ENCODE measurements around the gene SECTM1. TPM values are rescaled to one million over a fixed set of nuclear protein-coding genes. Genes with fewer than 3 reads are reported as not detected.
A peak's percentile ranks its signal among the peaks of the same experiment; 100 is the strongest.

SECTM1 gene
- total and polyA plus RNA-seq, 9 of the 15 experiments (the other 6 are each of a cell fraction or from before 2014, with no cell fraction given), result 0.11 to 0.46 (median 0.18) TPM; not detected in 6

- TF ChIP-seq REST (IDR thresholded peaks at IDR 0.05; ENCODE audit: borderline replicate concordance) (no peak), REST (CRISPR knock-in tag; IDR thresholded peaks at IDR 0.05; ENCODE audit: low read depth) (no peak), ZNF347 (CRISPR knock-in tag; IDR thresholded peaks at IDR 0.05; ENCODE audit: low read depth) (no peak), ZNF76 (CRISPR knock-in tag; IDR thresholded peaks at IDR 0.05; ENCODE audit: borderline replicate concordance) (no peak), PHF21A (IDR thresholded peaks at IDR 0.05; ENCODE audit: borderline replicate concordance, low read depth) (no peak), ZNF316 (IDR thresholded peaks at IDR 0.05) (peak; percentile 62), POLR2A (conservative IDR thresholded peaks at IDR 0.05) (peak; percentile 85), TBL1XR1 (IDR thresholded peaks at IDR 0.05; ENCODE audit: low read length in 2 of 2) (0 out of 4 replicates have a peak, but pooled peaks of 1 of the 2 experiments have one; percentile 51), SP1 (CRISPR knock-in tag; IDR thresholded peaks at IDR 0.05) (peak; percentile 91), ZHX1 (conservative IDR thresholded peaks at IDR 0.05; ENCODE audit: low read length) (no peak), BDP1 (IDR thresholded peaks at IDR 0.05; ENCODE audit: insufficient read depth, insufficient read length) (no peak), CREM (IDR thresholded peaks at IDR 0.05; ENCODE audit: low read depth) (peak; percentile 82), BACH1 (tag; IDR thresholded peaks at IDR 0.05) (no peak), MLX (CRISPR knock-in tag; conservative IDR thresholded peaks at IDR 0.05) (no peak), EP400 (IDR thresholded peaks at IDR 0.05) (0 out of 2 replicates have a peak, but pooled peaks have one; percentile 9), FOXO4 (CRISPR knock-in tag; IDR thresholded peaks at IDR 0.05) (no peak)
These were observed 34.4 kb upstream of the SECTM1 start (continued) for GRCh38 chr17:82367724-82368524.
